ENCODE measurements around the gene TTC39B.

GRCh38 chr9:15253786-15254185 lies 53.2 kb downstream of the TTC39B start:
- TF ChIP-seq CTCF (IDR thresholded peaks at IDR 0.05 in 2 of 3, conservative IDR thresholded peaks at IDR 0.05 in 1 of 3; ENCODE audit: borderline replicate concordance in 1 of 3, insufficient read depth in 1 of 3, low read depth in 2 of 3, low read length in 2 of 3), result no peak
- TF ChIP-seq ATF3 (IDR thresholded peaks at IDR 0.05), result no peak
- no peak for TF ChIP-seq EGR1 (IDR thresholded peaks at IDR 0.05; ENCODE audit: low read depth)
- TF ChIP-seq POLR2A (IDR thresholded peaks at IDR 0.05; ENCODE audit: borderline replicate concordance, extremely low read depth, insufficient read depth, insufficient read length), result no peak
- TF ChIP-seq EZH2 (IDR thresholded peaks at IDR 0.05), result no peak
- TF ChIP-seq REST (IDR thresholded peaks at IDR 0.05; ENCODE audit: low read depth), result no peak
- TF ChIP-seq SP1 (IDR thresholded peaks at IDR 0.05; ENCODE audit: low read depth), result no peak
- TF ChIP-seq EZH2phosphoT487 (IDR thresholded peaks at IDR 0.05; ENCODE audit: borderline replicate concordance), result no peak
- TF ChIP-seq POLR2AphosphoS5 (IDR thresholded peaks at IDR 0.05; ENCODE audit: low read depth, low read length), result no peak
- no peak for TF ChIP-seq YY1 (IDR thresholded peaks at IDR 0.05; ENCODE audit: extremely low read depth, insufficient replicate concordance, low read depth, low read length)
- TF ChIP-seq MAX (IDR thresholded peaks at IDR 0.05), result no peak
- no peak for TF ChIP-seq RAD21 (IDR thresholded peaks at IDR 0.05; ENCODE audit: low read depth)
- no peak for TF ChIP-seq ZFX (IDR thresholded peaks at IDR 0.05)
- TF ChIP-seq FOSL1 (IDR thresholded peaks at IDR 0.05; ENCODE audit: low read depth), result no peak
